Measurements from ENCODE around the gene LRRC43.

- TF ChIP-seq CTCF (IDR thresholded peaks at IDR 0.05) (no peak), POLR2AphosphoS5 (IDR thresholded peaks at IDR 0.05) (no peak)
Observed at GRCh38 chr12:122206111-122206881, 23.4 kb downstream of the LRRC43 start.
